HS-5 (cell line): ENCODE data around the gene ZNF683.
"Not testable (repeated sequence)": the region's sequence is repeated elsewhere in the genome, so short reads cannot be mapped to it uniquely, and the experiment has no call there.

Experiments
- DNase-seq: peaks from one replicate; pipeline ENCODE4 v3.0.0-alpha.2; 2012; ENCODE audit warnings: low read depth

ZNF683 gene

DNA sequence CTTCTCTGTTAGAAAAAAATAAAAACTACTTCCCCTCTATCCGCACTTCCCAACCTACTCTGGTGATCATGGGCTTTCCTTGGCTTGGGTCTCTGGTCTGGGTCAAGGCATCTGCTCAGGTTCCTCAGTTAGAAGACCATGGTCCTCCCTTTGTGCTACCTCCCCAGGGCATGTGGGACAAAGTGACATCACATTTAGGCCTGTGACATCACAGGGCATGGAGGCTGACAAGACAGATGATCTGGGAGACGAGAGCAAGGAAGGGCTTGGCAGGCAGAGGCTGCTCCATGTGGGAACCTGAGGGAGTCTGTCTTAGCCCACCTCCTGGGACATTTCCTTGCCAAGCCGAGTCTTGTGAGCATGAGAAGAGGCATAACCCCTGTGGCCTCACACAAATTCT is at the start of gene ZNF683:
Gene ZNF683, minus strand, starts transcription at position 140 of the 400 bp plus-strand sequence. CDS start 4,179 bp downstream, outside the sequence.
- not testable (repeated sequence) for DNase-seq

DNA sequence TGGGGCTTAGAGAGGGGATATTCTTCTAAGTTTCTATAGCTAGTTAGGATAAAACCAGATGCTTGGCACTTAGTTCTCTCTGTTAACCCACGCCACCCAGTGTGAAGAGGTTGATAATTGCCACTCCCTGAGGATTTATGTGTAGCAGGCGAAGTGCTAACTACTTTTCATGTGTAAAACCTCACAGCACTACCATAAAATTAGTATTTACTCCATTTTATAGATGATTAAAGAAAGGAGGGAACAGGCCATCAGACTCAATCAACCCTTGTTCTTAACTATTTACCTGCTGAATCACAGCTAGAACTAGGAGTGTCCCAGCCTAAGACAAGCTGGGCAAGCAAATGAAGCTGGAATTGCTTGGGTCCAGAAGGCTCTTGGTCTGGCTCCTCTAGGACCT is 46.9 kb upstream of the ZNF683 start:
- no peak for DNase-seq

- DNase-seq = no peak
These were observed 46.4 kb upstream of the ZNF683 start for GRCh38 chr1:26418865-26419349.

- DNase-seq = no peak
These were observed 44.7 kb upstream of the ZNF683 start for GRCh38 chr1:26417111-26417759.

DNA sequence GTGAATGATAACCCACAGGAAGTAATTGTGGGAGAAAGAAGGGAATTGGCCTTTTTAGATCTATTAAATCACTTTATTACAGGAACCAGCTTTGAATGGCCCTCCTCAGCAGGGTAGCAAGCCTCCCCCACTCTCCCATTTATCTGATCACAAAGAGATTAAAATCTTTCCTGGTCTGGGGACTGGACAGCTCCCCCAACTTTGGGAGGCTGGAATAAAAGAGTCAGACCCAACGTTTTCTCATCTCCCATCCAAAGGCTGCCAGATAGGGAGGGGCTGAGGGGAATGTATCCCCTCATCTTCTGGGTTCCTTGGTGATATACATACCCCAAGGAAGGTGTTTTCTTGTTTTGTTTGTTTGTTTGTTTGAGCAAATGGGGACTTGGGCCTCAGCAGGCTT is 40.5 kb upstream of the ZNF683 start:
- no peak for DNase-seq

DNA sequence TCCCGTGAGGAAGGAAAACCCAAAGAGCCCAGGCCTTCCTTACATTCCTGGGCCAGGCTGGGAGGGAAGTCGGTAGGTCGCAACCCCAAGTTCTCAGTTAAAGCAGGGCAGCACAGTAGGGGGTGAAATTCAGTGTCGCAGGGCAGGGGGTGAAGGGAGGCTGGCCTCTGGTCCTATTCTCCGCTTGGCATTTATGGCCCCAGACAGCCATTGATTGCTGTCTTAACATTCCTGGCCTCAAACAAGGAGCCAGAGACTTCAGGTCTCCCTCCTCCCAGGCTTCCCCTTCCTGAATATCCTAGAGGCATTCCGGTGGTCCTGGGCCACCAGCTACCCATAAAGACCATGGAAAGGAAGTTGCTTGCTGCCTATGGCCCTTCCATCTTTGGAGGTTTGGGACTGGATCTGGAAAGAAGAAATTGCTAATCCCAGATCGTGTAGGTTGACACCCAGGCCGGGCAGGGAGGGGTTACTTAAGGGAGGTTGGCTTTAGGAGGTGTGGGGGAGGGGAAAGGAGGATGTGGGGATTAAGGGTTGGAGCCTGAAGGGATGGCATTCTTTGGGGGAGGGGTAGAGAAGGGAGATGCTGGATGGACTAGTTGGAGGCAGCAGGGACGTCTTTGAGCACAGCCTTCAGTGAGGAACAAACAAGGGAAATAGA is 39.8 kb upstream of the ZNF683 start:
- DNase-seq = no peak

GRCh38 chr1:26411624-26412074 is 39.1 kb upstream of the ZNF683 start:
- no peak for DNase-seq

- no peak for DNase-seq
These were observed 38.4 kb upstream of the ZNF683 start, which contains the start of gene LIN28A for GRCh38 chr1:26410706-26411623. Gene LIN28A (plus strand): TSS chr1:26410817. CDS start chr1:26410892, 75 bp downstream.

- DNase-seq = no peak
These were observed 36.7 kb upstream of the ZNF683 start for GRCh38 chr1:26409191-26409807.

GRCh38 chr1:26408604-26409003 is 36.1 kb upstream of the ZNF683 start:
- no peak for DNase-seq

DNA sequence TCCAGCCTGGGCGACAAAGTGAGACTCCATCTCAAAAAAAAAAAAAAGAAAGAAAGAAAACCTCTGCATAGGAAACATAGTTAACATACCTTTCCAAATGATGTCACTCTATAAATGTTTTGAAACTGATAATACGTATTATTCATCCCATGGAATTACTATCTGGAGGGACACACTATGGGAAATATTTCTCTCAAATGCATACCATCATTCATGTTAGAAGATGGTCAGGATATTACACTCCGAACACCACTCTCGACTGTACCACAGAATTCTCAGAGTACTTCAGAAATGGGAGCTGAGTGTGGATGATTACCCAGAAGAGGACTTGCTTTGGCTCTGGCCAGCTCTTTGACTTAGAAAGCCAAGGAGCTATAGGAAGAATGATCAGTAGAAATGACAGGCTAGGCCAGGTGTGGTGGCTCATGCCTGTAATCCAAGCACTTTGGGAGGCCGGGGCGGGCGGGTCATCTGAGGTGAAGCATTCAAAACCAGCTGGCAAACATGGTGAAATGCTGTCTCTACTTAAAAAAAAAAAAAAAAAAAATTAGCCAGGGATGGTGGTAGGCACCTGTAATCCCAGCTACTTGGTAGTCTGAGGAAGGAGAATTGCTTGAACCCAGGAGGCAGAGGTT is 32.8 kb upstream of the ZNF683 start:
- DNase-seq = peak; percentile 58

DNA sequence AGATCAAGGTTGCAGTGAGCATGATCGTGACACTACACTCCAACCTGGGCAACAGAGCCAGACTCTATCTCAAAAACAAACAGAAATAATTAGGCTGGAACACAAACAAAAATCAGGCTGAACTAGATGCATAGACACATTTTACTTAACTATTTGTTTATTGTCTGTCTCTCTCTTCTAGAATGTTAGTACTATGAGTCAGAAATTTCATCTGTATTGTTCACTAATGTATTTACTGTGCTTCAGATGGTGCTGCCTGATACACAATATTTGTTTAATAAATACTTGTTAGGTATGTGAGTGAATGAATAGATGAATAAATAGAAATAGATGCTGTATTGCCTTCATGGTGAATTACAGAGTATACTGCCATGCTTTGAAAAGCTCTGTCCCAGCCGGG is 32.1 kb upstream of the ZNF683 start:
- DNase-seq = no peak

DNA sequence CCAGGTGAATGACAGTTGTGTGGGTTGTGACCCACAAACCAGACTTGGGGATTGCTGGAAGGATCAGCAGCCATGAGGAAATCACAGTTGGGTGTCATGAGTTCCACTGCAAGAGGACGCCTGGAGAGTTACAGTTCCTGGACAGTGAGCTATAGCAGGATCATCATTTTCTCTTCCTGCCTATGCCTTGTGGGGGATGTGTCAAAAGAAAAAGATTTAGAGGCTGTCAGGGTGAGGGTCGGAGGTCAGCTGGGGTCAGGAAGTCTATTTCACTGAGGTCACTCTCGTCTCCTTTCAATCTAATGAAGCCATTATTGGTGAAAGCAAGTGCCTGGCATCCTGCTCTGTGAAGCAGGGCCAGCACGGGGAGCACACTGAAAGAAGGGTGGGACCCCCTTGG is 31.1 kb upstream of the ZNF683 start:
- no peak for DNase-seq

- DNase-seq = no peak
These were observed 29.3 kb upstream of the ZNF683 start for GRCh38 chr1:26401891-26402290.

DNA sequence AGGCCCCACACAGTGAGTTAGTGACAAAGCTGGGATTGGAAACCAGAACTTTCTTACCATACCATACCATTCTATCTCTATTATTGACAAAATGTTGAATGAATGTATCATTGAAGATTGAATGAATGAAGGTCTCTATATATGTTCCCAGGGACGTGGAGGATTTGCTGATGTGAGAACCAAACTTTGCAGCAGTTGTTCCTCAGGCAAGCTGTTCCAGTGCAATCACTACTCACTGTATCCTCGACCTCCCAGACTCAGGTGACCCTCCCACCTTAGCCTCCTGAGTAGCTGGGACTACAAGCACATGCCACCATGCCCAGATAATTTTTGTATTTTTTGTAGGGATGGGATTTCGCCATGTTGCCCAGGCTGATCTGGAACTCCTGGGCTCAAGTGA is 26.5 kb upstream of the ZNF683 start:
- DNase-seq = no peak

DNA sequence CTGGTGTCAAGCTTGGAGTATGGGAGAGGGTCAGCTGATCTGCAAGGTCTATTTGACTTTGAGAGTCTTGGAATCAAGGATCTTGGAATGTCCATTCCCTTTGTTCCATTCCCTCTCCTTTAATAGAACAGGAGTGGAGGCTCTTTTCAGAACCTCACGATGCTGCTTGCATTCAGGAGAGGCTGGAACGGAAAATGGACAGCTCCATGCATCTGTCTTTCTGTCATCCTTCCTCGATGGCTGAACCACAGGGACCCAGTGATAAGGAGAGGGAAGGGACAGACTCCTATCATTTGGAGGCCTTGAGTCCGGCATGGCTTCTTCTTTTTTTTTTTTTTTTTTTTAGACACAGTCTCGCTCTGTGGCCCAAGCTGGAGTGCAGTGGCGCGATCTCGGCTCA is 23.2 kb upstream of the ZNF683 start:
- DNase-seq = no peak

DNA sequence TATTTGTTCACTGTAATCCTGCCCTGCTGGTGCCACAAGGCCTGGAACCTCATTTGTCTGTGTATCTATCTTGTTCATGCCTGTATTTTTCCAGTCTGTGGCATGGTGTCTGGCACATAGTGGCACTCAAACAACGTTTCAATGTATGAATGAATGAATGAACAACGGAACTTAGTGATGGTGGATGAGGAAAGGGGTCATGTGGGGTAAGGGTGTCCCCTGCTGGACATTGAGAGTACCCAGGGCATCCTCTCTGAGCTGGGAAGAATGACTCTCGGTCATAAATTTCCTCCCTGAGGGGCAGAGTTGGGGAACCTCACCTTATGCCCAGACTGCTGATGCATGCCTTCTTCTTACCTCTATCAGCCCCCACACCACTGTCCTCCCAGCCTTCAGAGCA is 18.9 kb upstream of the ZNF683 start:
- no peak for DNase-seq

DNA sequence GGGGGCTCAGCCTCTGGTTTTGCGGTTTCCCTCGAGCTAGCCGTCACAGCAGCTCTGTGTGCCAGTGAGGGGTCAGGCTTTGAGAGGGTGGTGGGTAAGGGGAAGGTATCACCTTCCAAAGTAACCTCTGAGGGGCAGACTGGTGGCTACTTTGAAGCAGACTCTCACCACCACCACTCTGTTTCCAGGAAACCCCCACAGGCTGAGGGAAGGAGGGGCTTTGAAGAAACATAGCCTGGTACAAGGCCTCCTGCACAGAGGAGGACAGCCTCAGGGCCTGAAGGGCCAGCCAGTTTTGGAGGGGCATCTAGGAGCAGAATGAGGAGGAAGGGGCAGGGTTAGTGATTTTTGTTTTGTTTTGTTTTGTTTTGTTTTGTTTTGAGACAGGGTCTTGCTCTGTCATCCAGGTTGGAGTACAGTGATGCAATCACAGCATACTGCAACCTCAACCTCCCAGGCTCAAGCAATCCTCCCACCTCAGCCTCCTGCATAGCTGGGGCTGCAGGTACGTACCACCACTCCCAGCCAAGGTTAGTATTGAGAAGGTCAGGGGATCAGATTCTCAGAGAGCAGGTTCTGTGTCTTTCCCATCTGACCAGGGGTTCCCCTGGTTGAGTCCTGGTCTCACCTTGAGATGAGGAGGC is 17.2 kb upstream of the ZNF683 start:
- DNase-seq = no peak

DNA sequence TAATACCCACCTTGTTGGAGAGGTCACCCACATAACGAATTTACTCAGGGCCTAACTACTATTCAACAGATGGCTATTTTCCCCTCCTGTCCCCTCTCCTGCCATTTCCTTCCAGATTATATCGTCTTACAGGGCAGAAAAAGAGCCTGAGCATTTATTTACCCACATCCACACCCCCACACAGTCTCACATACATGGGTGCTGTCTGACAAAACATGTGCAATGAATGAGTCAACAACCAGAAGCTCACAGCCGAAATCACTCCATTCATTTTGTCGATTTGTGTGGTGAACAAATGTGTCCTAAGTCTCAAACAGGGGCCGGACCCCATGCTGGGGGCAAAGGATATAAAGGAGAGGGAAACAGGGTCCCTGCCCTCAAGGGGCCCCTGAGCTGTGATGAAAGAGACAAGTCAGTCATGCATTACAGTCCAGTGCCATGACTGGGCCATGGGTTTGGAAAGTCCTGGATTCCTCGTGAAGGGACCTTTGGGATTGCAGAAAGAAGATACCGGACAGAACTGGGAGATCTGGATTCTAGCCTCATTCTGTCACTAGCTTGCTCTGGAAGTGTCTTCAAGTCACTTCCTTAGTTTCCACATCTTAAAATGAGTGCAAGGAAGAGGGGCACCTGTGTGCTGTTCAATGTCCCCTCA is 16.4 kb upstream of the ZNF683 start:
- no peak for DNase-seq

DNA sequence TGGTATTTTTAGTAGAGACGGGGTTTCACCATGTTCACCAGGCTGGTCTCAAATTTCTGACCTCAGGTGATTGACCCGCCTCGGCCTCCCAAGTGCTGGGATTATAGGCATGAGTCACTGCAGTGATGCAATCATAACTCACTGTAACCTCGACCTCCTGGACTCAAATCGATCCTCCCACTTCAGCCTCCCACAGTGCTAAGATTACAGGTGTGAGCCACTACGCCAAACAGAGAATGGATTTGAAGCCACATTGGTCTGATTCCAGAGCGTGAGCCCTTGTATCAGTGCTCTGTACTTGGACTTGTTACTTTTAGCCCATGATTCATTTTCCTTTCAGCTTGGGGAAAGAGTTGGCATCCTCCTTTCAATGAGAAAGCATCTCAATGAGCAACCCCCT is 14.9 kb upstream of the ZNF683 start:
- no peak for DNase-seq

GRCh38 chr1:26385063-26385462 is 12.5 kb upstream of the ZNF683 start:
- DNase-seq = not testable (repeated sequence)
